GM21786 (cell line): ENCODE results near the gene GLO1.
"Not testable (repeated sequence)": the region's sequence is repeated elsewhere in the genome, so short reads cannot be mapped to it uniquely, and the experiment has no call there.

Source experiments
- ATAC-seq: cut with Tn5 transposase; IDR thresholded peaks from one replicate; pipeline ENCODE4 v1.9.1; 2021; ENCODE audit not compliant: unreplicated experiment

Gene GLO1

DNA sequence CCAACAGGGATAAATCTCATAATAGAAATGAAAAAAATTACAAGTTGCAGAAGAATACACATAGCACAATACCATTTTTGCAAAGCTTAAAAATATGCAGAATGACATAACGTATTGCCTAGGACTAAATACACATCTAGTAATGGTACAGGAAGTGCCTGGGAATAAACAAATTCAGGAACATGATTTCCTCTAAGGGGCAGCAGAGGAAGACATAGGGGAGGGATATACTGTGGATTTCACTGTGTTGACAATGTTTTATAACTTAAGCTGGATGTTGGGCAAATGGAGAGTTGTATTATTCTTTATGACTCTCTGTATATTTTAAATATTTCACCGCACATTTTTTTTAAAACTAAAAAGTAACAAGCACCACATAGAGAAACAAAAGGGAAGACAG is 5.6 kb upstream of the GLO1 start:
- no peak for ATAC-seq

DNA sequence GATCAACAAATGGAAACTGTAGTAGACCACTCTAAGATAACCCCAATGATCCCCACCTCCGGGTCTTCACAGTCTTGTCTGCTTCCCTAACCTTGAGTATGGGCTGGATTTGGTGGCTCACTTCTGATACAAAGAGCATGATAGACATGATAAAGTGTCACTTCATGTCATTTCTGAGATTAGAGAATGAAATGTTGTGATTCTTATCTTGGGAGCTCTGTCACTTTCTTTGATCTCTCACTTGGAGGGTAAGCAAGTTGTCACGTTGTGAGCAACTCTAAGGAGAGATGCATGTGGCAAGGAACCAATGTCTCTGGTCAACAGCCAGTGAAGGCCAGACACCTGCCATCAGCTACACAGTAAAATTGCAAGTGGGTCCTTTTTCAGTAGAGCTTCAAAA is 3.0 kb upstream of the GLO1 start:
- ATAC-seq = no peak

DNA sequence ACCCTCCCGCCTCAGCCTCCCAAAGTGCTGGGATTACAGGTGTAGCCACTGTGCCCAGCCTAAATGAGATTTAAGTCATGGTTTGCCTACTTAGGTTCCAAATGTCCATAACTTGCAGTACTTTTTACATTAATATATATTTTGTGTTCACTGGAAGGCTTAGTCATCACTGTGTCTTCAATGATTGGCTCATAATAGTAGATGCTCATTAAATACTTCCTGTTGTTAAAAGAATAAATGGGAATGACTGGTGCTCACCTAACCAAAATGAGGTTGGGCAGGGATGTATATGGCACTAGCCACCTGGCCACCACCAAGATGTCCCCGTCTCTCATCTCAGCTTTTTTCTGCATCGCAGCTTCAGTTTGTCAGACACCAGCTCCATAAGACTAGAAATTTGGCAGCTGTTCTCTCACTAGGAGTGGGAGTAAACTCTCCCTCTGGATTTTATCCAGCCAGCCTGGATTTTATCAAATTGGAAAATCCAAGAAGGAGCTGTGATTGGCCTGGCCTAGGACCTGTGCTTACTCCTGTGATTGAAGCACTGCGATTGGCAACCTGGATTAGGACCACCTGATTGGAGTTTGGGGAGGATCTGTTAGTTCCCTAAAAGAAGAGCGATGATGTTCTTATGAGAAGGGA is 1.1 kb upstream of the GLO1 start:
- no peak for ATAC-seq

DNA sequence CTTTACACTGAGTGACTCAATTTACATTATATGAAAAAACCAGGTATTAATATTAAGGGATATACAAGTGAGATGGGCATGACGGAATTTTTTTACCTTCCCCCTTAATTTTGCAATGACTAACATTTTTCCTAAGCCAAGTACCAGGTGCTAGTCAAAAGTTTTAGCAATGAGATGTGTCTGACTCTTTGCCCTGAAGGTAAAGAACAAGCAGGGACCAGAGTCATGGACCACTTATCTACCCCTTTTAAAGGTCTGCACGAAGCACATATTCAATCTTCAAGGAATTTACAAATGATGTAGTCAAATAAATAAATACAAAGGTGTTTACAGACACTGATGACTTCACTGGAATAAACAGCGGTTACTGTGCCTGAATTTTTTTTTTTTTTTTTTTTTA is 1.4 kb downstream of the GLO1 start:
- no peak for ATAC-seq

DNA sequence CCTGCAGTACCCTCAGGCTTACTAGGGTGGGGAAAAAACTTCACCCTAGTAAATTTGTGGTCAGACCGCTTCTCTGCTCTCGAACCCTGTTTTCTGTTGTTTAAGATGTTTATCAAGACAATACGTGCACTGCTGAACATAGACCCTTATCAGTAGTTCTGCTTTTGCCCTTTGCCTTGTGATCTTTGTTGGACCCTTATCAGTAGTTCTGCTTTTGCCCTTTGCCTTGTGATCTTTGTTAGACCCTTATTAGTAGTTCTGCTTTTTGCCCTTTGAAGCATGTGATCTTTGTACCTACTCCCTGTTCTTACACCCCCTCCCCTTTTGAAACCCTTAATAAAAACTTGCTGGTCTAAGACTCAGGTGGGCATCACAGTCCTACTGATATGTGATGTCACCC is 3.2 kb downstream of the GLO1 start:
- not testable (repeated sequence) for ATAC-seq

DNA sequence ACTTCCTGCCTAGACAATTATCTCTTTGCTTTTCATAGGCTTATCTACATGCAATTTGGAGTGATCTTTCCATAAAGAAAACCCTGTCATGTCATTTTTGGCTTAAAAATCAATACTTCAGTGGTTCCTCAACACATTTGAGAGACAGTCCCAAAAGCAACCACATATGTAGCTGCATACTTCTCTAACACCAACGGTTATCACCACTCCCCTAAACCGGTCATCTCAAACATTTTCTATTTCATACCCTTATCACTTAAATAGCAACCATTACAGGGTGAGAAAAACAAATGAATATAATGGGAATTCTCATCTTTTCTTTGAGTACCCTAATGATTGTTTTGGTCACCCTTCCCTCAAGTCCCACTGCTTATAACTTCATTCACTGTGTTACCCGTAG is 5.1 kb downstream of the GLO1 start:
- ATAC-seq = no peak

DNA sequence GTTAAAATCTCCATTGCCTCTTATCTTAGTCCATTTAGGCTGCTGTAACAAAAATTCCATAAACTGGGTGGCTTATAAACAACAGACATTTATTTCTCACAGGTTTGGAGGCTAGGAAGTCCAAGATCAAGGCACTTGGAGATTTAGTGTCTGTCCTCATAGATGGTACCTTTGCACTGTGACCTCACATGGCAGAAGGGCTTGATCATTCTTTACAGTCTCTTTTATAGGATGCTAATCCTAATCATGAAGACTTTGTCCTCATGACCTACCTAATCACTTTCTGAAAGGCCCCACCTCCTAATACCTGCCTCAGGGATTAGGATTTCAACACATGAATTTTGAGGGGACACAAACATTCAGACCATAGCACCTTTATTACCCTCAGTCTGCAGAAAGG is 6.6 kb downstream of the GLO1 start:
- no peak for ATAC-seq

DNA sequence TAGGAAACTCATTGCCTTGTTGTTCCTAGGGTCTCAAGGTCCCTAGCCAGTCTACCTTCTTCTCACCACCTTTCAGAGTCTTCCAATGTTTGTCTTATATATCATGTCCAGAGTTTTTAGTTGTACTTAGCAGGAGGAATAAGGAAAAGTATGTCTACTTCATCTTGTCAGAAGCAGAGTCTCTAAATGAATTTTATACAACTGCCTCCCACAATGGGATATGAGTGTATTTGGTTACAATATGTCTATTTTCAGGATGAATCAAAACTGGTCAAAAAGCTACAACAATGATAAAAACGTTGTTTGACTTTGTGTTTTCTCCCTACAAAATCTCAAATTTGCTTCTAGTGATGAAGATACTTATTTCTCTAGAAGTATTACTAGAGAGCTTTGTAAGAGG is 7.0 kb downstream of the GLO1 start:
- ATAC-seq = no peak

DNA sequence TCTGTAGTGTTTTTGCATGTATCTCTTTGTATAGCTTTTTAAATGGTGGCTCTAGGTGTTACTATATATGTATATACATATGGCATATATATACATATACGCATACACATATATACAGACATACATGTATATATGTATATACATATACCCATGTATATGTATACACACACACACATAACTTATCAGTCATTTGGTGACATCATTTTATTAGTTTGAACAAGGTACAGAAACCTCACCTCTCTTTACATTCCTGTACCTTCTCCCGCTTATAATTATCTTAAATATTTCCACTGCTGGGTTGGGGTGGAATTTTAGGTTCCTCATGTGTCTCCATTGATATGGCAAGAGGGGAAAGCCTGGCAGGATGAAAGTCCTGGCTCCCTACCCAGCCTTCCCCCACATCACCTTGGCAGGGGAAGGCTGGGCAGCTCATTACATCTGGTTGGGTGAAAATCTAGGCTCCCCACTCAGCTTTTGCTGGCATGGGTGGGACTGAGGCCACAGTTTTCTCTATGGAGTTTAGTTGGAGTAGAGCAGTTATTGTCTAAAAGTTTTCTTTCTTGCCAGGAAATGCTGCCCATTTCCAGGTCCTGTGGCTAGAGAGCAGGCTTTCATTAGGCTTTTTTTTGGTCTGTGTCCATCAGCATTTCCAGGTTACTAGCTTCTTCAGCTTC is 7.6 kb downstream of the GLO1 start:
- ATAC-seq = no peak

DNA sequence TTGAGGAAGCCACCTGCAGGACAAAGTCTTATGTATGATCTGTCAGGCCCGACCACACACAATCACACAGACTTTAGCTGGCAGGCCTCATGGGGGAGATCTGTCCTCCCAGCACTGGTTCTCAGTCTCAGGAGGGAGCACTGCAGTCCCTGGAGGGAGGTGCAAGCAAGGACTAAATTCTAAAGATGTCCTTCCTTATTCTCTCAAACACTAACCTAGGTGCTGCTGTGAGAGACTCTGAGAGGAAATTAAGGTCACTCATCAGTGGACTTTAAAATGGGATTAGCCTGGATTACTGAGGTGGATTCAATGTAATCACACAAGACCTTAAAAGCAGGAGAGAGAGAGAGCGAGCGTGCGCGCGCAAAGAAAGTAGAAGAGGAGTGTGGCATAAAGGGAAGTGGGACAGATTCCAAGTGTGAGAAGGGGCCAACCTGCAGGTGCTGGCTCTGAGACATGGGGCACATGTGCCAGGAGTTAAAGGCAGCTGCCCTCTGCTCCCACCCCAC is 14.3 kb downstream of the GLO1 start:
- ATAC-seq = peak; percentile 79

DNA sequence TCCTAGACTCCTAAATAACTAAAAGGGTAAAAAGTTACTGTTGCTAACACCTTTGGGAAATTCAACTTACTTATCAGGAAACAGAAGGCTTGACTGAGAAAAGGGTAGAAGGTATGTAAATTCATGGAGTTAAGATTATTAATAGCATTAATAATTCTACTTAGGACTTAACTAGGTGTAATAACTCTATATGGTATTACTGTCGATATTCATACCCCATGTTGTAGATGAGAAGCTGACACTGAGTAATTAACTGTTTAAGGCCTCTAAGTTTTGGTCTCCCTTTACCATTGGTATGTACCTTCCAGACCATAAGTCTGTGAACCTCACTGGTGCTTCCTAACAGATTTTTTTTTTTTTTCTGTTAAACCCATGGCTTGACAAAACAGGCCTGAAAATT is 15.4 kb downstream of the GLO1 start:
- no peak for ATAC-seq

DNA sequence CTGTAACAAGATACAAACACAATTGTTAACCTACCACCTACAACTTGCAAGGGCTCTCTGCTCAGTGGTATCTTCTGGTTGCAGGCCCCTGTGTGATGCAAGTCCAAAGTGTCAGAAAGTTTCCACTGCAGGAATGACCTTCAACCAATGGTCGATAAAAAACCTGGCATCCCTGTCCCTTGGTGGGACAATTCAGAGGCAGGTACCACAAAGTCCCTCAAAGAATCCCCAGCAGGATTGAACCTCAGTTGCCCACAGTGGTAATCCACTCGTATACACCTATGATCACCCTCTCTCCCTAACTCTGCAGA is 15.9 kb downstream of the GLO1 start:
- ATAC-seq = no peak

DNA sequence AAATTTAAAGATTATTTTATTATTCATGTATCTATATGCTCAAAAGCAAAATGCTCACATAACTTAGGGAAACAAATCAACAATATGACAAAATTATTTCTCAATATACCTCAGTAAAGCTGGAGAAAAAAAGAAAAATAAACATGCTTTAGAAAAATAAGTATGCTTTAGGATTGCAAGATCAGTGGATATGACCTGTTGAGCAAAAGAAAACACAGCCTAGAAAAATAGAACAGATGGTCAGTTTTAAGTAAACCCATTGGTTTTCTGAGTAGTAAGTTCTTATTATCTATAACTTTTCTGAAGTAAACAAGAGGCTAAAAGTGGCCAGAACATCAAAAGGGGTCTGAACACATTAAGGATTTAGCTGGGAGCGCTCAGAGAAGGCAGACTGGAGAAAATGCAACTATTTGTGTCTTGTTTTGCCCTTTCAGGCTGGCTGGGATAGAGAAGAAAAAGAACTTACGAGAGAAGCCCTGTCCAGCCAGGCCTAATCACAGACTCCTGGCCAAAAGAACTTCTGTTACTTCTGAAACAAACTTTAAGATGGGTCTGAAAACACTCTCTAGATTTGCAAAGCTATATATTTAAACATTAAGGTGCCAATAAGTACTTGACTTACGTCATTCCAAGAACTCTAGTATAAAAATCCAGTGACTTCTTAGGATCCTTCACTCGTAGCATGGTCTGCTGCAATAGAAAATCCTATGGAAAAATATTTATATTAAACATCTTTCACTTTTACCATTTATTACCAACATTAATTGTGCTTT is 16.5 kb downstream of the GLO1 start:
- no peak for ATAC-seq

DNA sequence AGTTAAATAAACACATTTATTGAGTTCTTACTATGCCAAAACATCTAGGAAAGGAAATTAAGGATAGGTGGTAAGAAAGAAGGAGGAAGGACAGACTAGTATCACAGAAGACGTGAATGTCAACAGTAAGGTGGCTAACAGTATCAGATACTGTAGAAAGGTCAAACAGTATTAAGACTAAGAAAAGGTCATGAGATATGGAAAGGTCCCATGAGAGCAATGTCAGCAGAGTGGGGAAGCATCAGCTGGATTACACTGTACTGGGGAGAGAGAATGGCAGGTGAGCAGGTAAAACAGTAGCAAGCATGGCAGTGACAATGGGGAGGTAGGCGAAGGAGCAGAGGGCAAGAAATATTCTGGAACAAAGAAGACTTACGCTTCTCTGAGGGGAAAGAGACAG is 18.0 kb downstream of the GLO1 start:
- no peak for ATAC-seq

DNA sequence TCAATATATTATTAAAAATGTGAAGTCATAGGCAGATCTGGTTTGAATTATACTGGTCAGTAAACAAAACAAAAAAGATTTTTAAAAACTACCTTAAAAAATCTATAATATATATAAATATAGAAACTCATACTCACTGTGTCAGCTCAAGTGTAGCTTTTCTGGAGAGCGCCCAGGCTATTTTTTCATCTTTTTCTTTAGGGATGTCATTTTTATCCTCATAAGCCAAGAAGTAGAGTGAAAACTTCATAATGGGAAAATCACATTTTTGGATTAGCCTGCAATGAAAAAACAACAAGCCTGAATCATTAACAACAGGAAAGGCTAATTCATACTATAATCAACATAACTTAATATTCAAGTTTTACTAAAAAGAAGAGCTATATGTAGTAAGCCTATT is 18.7 kb downstream of the GLO1 start:
- no peak for ATAC-seq

DNA sequence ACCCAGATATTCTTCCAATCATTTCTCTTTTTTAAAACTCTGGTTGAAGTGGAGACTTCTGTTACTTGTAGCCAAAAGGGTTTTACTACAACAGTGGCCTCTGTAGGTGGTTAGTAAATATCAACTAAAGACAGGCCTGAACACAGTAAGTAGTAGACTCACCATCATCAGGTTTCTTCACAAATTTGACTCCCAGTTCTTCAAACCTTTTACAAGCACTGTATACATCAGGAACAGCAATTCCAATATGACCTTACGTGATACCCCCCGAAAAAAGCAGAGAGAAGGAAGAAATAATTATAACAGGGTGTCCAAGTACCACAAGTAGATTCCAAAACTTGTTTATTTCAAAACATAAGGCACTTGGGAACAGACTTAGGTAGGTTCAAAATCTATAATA is 21.1 kb downstream of the GLO1 start:
- ATAC-seq = no peak

DNA sequence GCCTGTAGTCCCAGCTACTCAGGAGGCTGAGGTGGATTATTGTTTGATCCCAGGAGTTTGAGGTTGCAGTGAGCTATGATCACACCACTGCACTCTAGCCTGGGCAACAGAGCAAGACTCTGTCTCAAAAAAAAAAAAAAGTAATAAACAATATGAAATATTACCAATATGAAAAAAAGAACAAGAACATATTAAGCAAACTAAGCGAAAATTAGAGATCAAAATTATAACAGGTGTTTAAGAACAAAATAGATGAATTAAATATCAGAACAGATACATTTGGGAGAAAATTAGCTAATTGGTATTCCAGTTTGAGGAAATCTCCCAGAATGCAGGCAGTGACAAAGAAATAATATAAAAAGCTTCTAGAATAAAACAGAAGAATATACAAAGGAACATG is 23.3 kb downstream of the GLO1 start:
- no peak for ATAC-seq

DNA sequence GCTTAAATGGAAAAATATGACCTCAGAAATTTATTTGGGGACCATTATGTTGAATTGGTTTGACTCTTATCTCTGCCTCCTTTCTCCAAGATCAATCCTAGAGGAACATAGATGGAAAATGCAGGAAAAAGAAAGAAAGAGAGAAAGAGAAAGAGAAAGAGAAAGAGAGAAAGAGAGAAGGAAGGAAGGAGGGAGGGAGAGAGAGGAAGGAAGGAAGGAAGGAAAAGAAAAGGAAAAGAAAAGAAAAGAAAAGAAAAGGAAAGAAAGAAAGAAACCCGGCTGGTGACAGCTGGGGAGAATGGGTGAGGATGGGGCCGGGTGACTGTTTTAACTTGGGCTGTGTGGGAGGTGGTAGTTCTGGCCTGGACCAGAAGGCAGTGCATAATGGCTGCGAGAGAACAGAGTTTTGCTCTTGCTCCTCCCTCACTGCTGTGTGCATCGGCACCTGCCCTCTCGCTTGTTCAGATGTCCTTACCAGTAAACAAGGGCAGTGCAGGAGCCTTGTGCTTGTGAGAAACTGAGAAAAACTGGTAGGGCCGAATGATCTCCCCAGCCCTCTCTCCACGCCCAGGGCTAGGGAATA is 24.7 kb downstream of the GLO1 start:
- no peak for ATAC-seq

DNA sequence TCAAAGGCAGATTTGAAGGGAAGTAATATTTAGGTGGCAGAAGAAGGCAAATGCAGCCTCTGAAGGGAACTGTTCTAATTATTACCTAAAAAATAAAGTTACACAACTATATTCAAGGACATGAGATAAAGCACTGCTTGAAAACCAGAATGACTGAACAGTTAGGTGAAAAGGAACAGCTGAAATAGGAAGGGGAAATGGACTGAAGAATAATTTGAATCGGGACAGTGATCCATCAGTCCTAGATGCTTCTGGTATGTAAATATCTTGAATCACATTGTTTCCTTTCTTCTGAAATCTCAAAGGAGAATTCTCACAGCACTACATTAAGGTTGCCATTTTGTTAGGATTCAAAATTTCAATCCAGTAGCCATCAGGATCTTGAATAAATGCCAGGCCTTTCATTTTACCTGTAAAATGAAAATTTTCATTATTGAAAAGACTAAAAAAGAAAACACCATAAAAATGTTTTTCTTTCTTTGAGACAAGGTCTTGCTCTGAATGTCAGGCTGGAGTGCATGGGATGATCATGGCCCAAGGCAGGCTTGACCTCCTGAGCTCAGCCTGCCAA is 25.9 kb downstream of the GLO1 start:
- no peak for ATAC-seq

DNA sequence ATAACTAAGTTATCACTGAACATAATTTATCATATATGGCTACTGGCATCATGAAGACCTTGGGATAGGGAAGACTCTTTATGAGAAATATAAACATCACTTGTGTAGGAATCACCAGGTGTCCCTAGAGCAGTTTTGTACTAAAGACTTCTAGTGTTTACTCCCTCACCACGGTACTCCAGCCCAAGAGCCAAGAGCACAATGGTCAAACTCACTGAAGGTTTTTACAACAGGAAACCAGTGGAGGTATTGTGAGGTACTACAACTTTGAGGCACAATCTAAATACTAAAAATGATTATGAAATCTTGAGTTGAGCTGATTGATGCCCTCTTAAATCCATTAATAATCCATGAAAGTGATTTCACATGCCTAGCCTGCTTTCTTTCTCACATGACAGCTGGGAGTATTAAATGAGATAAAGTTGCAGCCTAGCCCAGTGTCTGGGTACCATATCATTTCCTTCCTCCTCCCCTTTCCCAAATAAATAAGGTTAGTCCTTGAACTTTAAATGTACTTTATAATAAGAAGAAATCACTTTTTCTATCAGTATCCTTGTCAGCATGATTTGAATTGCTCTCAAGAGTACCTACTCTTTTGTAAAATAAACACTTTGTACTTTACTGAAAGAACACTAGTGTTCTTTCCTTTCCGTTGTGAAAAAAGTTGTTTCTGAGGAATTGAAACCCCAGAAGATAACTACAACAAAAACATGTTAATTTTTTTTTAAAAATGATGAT is 26.5 kb downstream of the GLO1 start:
- ATAC-seq = no peak
